ENCODE results near the gene UBA3.

DNA sequence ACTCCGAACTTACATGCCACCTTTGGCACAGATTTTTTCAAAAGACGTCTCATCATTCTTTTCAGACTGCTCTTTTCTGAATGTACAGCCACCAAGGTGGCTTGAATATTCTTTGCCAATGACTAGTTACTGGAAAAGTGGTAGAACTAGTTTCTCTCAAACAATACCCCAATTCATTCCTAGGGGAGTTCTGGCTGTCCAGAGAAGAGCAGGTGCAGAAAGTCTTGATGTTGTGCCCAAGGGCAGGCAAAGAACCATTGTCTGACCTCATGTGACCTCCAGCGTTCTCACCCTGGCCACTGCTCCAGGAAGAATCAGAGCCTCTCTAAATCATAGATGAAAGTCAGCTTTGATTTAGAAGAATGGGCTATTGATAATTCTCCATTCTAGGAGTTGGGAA is 36.7 kb upstream of the UBA3 start:
- TF ChIP-seq CTCF (IDR thresholded peaks at IDR 0.05) (no peak), EZH2 (IDR thresholded peaks at IDR 0.05) (no peak), EZH2phosphoT487 (IDR thresholded peaks at IDR 0.05) (no peak)

Measured in neural progenitor cell (in vitro differentiated cells).